K562 (cell line): ENCODE results near the gene NARF. TPM values are rescaled to one million over a fixed set of nuclear protein-coding genes. Genes with fewer than 3 reads are reported as not detected.

Source experiments
- HNRNPL ChIP-seq: fragments of 200-400 bp; formaldehyde crosslinking; IDR thresholded peaks from 2 replicates; pipeline ENCODE4 v1.6.1; 2017; ENCODE audit warnings: low read depth, mild to moderate bottlenecking, low read length
- KAT7 ChIP-seq: sonication (generic); formaldehyde crosslinking; IDR thresholded peaks from 2 replicates; pipeline ENCODE4 v1.8.0; 2022; ENCODE audit warnings: missing genetic modification reagents, mild to moderate bottlenecking, borderline replicate concordance
- RBFOX2 ChIP-seq: fragments of 200-400 bp; formaldehyde crosslinking; IDR thresholded peaks from 2 replicates; pipeline ENCODE4 v1.6.1; 2017; ENCODE audit warnings: low read depth, mild to moderate bottlenecking, low read length, moderate library complexity
- SRF ChIP-seq, 2 experiments: fragments of 250-450, 450-650 bp in 1 of 2; sonication (Bioruptor Pico) in 1 of 2; sonication (generic) in 1 of 2; formaldehyde crosslinking; IDR thresholded peaks; 2 replicates each; pipeline versions ENCODE4 v1.5.0 to v1.5.1; 2020 to 2022; ENCODE audit warnings: mild to moderate bottlenecking in 1 of 2, missing genetic modification reagents in 1 of 2
- TCF7 ChIP-seq: sonication (generic); IDR thresholded peaks from 2 replicates; pipeline ENCODE4 v1.6.1; 2016; ENCODE audit warnings: antibody characterized with exemption, borderline replicate concordance
- polyA plus RNA-seq, 8 experiments: library from polyadenylated mRNA; depleted of rRNA in 4 of 8; stranded (reverse) in 5 of 8; unstranded in 3 of 8; fragments of >200 nt; fragmentation: Nextera tagmentation in 2 of 8; fragmentation: Illumina TruSeq in 1 of 8; extraction: Ambion mirVana in 2 of 8; extraction: Trizol in 1 of 8; gene quantifications; 2 replicates each; pipeline versions ENCODE4 v1.2.1 to v1.2.3, GENCODE V29; 2011 to 2014; ENCODE audit warnings: inconsistent platforms in 1 of 8, missing spikeins in 1 of 8
- total RNA-seq, 7 experiments: library from RNA; depleted of rRNA in 6 of 7; stranded (reverse); fragments of >200 nt in 6 of 7; fragmentation: Illumina TruSeq in 2 of 7; extraction: Trizol in 2 of 7; gene quantifications; 2 replicates each; pipeline versions ENCODE4 v1.2.1 to v1.2.3, GENCODE V29; 2011 to 2021; ENCODE audit warnings: low replicate concordance in 1 of 7
- TF ChIP-seq, protein P1 (sequence below): fragments of 200-600 bp; sonication (generic); IDR thresholded peaks from one replicate; pipeline ENCODE4 v1.6.1; 2012; ENCODE audit warnings: mild to moderate bottlenecking, low read depth, low read length, inconsistent platforms
- TF ChIP-seq, protein P2 (sequence below), 2 experiments: fragments of 250-450 bp in 1 of 2; fragments of 450-650 bp in 1 of 2; sonication (Bioruptor Pico) in 1 of 2; IDR thresholded peaks; 2 replicates each; pipeline versions ENCODE4 v1.6.1 to v1.8.0; 2016 to 2021; ENCODE audit warnings: mild to moderate bottlenecking in 2 of 2, moderate library complexity in 2 of 2, missing compliant biosample characterization in 1 of 2, missing genetic modification characterization in 1 of 2
- TF ChIP-seq, protein P3 (sequence below), 3 experiments: fragments of 200-800 bp in 1 of 3; sonication (Bioruptor generic) in 1 of 3; sonication (generic) in 1 of 3; formaldehyde crosslinking in 1 of 3; IDR thresholded peaks; 2 replicates each; pipeline versions ENCODE4 v1.6.1 to v1.8.0; 2016 to 2022; ENCODE audit warnings: mild to moderate bottlenecking in 2 of 3, missing compliant biosample characterization in 2 of 3, missing genetic modification characterization in 2 of 3, missing genetic modification reagents in 1 of 3

NARF gene
- total and polyA plus RNA-seq, 9 of the 15 experiments (the other 6 are each of a cell fraction or from before 2014, with no cell fraction given), result 60.4 to 423 (median 132) TPM

DNA sequence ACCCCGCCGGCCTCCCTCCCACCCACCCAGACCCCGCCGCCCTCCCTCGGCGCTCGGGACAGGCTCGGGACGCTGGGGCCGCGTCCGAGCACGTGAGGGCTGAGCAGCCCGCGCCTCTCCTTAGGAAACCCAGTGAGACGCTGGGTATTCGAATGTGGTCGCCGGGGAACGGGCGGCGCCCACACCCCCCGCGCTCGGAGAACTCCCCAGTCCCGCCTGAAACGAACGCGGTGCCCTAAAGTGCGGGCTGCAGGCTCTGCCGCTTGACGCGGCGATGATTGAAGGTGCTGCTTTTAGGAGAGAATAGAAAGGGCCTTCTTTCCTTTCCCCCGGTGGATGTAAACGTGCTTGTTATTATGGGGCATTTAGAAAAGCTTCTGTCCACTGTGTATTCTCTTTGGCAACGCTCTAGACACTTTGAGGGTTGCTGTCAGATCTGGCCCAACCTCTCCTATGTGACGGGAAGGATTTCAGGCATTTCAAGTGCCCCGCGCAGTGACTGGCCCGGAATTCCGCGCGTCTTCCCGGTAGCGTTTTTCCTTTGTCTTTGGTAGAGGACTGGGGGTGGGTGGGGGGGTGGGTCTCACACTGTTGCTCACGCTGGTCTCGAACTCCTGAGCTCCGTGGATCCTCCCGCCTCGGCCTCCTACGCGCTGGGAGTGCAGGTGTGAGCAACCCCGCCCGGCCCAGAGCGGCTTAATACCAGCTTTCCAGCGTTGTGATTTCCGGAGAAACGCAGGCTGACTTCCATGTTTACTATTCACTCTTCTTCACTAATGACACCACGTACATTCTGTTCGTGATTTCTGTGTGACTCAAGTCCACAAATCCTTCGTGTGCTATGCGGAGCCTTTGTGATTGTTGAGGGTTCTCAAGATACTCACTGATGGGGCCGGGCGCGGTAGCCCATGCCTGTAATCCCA lies 39.2 kb downstream of the NARF start (continued):
- TF ChIP-seq, protein P1, sequence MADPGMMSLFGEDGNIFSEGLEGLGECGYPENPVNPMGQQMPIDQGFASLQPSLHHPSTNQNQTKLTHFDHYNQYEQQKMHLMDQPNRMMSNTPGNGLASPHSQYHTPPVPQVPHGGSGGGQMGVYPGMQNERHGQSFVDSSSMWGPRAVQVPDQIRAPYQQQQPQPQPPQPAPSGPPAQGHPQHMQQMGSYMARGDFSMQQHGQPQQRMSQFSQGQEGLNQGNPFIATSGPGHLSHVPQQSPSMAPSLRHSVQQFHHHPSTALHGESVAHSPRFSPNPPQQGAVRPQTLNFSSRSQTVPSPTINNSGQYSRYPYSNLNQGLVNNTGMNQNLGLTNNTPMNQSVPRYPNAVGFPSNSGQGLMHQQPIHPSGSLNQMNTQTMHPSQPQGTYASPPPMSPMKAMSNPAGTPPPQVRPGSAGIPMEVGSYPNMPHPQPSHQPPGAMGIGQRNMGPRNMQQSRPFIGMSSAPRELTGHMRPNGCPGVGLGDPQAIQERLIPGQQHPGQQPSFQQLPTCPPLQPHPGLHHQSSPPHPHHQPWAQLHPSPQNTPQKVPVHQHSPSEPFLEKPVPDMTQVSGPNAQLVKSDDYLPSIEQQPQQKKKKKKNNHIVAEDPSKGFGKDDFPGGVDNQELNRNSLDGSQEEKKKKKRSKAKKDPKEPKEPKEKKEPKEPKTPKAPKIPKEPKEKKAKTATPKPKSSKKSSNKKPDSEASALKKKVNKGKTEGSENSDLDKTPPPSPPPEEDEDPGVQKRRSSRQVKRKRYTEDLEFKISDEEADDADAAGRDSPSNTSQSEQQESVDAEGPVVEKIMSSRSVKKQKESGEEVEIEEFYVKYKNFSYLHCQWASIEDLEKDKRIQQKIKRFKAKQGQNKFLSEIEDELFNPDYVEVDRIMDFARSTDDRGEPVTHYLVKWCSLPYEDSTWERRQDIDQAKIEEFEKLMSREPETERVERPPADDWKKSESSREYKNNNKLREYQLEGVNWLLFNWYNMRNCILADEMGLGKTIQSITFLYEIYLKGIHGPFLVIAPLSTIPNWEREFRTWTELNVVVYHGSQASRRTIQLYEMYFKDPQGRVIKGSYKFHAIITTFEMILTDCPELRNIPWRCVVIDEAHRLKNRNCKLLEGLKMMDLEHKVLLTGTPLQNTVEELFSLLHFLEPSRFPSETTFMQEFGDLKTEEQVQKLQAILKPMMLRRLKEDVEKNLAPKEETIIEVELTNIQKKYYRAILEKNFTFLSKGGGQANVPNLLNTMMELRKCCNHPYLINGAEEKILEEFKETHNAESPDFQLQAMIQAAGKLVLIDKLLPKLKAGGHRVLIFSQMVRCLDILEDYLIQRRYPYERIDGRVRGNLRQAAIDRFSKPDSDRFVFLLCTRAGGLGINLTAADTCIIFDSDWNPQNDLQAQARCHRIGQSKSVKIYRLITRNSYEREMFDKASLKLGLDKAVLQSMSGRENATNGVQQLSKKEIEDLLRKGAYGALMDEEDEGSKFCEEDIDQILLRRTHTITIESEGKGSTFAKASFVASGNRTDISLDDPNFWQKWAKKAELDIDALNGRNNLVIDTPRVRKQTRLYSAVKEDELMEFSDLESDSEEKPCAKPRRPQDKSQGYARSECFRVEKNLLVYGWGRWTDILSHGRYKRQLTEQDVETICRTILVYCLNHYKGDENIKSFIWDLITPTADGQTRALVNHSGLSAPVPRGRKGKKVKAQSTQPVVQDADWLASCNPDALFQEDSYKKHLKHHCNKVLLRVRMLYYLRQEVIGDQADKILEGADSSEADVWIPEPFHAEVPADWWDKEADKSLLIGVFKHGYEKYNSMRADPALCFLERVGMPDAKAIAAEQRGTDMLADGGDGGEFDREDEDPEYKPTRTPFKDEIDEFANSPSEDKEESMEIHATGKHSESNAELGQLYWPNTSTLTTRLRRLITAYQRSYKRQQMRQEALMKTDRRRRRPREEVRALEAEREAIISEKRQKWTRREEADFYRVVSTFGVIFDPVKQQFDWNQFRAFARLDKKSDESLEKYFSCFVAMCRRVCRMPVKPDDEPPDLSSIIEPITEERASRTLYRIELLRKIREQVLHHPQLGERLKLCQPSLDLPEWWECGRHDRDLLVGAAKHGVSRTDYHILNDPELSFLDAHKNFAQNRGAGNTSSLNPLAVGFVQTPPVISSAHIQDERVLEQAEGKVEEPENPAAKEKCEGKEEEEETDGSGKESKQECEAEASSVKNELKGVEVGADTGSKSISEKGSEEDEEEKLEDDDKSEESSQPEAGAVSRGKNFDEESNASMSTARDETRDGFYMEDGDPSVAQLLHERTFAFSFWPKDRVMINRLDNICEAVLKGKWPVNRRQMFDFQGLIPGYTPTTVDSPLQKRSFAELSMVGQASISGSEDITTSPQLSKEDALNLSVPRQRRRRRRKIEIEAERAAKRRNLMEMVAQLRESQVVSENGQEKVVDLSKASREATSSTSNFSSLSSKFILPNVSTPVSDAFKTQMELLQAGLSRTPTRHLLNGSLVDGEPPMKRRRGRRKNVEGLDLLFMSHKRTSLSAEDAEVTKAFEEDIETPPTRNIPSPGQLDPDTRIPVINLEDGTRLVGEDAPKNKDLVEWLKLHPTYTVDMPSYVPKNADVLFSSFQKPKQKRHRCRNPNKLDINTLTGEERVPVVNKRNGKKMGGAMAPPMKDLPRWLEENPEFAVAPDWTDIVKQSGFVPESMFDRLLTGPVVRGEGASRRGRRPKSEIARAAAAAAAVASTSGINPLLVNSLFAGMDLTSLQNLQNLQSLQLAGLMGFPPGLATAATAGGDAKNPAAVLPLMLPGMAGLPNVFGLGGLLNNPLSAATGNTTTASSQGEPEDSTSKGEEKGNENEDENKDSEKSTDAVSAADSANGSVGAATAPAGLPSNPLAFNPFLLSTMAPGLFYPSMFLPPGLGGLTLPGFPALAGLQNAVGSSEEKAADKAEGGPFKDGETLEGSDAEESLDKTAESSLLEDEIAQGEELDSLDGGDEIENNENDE, result no peak
- TF ChIP-seq KAT7 (CRISPR knock-in tag) (no peak), TCF7 (no peak), HNRNPL (no peak), SRF (CRISPR knock-in tag; IDR thresholded peaks at IDR 0.05) (0 out of 4 replicates have a peak, but pooled peaks of 1 of the 2 experiments have one; percentile 9), RBFOX2 (peak; percentile 35; the same call in 1 of the 2 replicates)
- TF ChIP-seq, protein P2, sequence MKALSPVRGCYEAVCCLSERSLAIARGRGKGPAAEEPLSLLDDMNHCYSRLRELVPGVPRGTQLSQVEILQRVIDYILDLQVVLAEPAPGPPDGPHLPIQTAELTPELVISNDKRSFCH (CRISPR knock-in tag; IDR thresholded peaks at IDR 0.05), result no peak
- TF ChIP-seq, protein P2 (tag; IDR thresholded peaks at IDR 0.05), result no peak
- TF ChIP-seq, protein P3, sequence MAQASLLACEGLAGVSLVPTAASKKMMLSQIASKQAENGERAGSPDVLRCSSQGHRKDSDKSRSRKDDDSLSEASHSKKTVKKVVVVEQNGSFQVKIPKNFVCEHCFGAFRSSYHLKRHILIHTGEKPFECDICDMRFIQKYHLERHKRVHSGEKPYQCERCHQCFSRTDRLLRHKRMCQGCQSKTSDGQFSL (CRISPR knock-in tag; IDR thresholded peaks at IDR 0.05), result 0 out of 2 replicates have a peak, but pooled peaks have one; percentile 12
- TF ChIP-seq, protein P3 (tag; IDR thresholded peaks at IDR 0.05), result no peak
